Astrocyte (in vitro differentiated cells and primary cell): ENCODE results near the gene RAPGEF4. TPM values are rescaled to one million over a fixed set of nuclear protein-coding genes. Genes with fewer than 3 reads are reported as not detected.
A peak's percentile ranks its signal among the peaks of the same experiment; 100 is the strongest.

Source experiments
- DNase-seq: peaks from one replicate; pipeline ENCODE4 v3.0.0-alpha.2; 2010; ENCODE audit warnings: low read depth
- FAIRE-seq: peaks from 2 replicates; lab custom pipeline; 2011; peaks lifted over from hg19 to GRCh38; lab: Jason Lieb, UNC
- H2AFZ ChIP-seq: 2 replicates; pipeline ENCODE4 v1.6.0; 2012; ENCODE audit warnings: low read depth, low read length, inconsistent platforms
- H3K27ac ChIP-seq: 2 replicates; pipeline ENCODE4 v1.5.1; 2011; ENCODE audit warnings: low read depth, low read length, inconsistent platforms
- H3K27me3 ChIP-seq: 2 replicates; pipeline ENCODE4 v1.6.0; 2011; ENCODE audit warnings: low read length, inconsistent platforms; ENCODE audit not compliant: insufficient read depth
- H3K36me3 ChIP-seq: 2 replicates; pipeline ENCODE4 v1.5.1; 2011; ENCODE audit warnings: low read length, inconsistent platforms; ENCODE audit not compliant: insufficient read depth
- H3K4me1 ChIP-seq: 2 replicates; pipeline ENCODE4 v1.5.1; 2011; ENCODE audit warnings: low read length, inconsistent platforms; ENCODE audit not compliant: insufficient read depth
- H3K4me2 ChIP-seq: 2 replicates; pipeline ENCODE4 v1.6.0; 2012; ENCODE audit warnings: low read length, inconsistent platforms
- H3K4me3 ChIP-seq: 2 replicates; pipeline ENCODE4 v1.5.1; 2011; ENCODE audit warnings: low read depth, mild to moderate bottlenecking, low read length, inconsistent platforms; ENCODE audit not compliant: insufficient read depth
- H3K79me2 ChIP-seq: 2 replicates; pipeline ENCODE4 v1.6.0; 2012; ENCODE audit warnings: mild to moderate bottlenecking, low read length, inconsistent platforms; ENCODE audit not compliant: insufficient read depth
- H3K9ac ChIP-seq: 2 replicates; pipeline ENCODE4 v1.6.0; 2012; ENCODE audit warnings: mild to moderate bottlenecking, low read length, inconsistent platforms
- H3K9me3 ChIP-seq: 2 replicates; pipeline ENCODE4 v1.5.1; 2012; ENCODE audit warnings: low read depth, mild to moderate bottlenecking, low read length, inconsistent platforms; ENCODE audit not compliant: insufficient read depth
- H4K20me1 ChIP-seq: 2 replicates; pipeline ENCODE4 v1.6.0; 2012; ENCODE audit warnings: low read length, inconsistent platforms; ENCODE audit not compliant: insufficient read depth
- H3K27ac Mint-ChIP-seq: one replicate; pipeline ENCODE4 v1.8.0; 2021; ENCODE audit warnings: mild to moderate bottlenecking, mixed read lengths; ENCODE audit not compliant: unreplicated experiment
- H3K27me3 Mint-ChIP-seq: one replicate; pipeline ENCODE4 v1.8.0; 2021; ENCODE audit warnings: low read depth, mixed read lengths; ENCODE audit not compliant: unreplicated experiment
- H3K36me3 Mint-ChIP-seq: one replicate; pipeline ENCODE4 v1.8.0; 2021; ENCODE audit warnings: low read depth, mixed read lengths; ENCODE audit not compliant: unreplicated experiment
- H3K4me1 Mint-ChIP-seq: one replicate; pipeline ENCODE4 v1.8.0; 2021; ENCODE audit warnings: low read depth, mixed read lengths; ENCODE audit not compliant: unreplicated experiment
- H3K4me3 Mint-ChIP-seq: one replicate; pipeline ENCODE4 v1.8.0; 2021; ENCODE audit warnings: mild to moderate bottlenecking, moderate library complexity, mixed read lengths; ENCODE audit not compliant: unreplicated experiment
- H3K9me3 Mint-ChIP-seq: one replicate; pipeline ENCODE4 v1.8.0; 2021; ENCODE audit warnings: mild to moderate bottlenecking, mixed read lengths; ENCODE audit not compliant: unreplicated experiment
- EZH2 ChIP-seq: IDR thresholded peaks from 2 replicates; pipeline ENCODE4 v1.6.1; 2012; ENCODE audit warnings: mild to moderate bottlenecking, low read length, inconsistent platforms; ENCODE audit not compliant: insufficient read depth
- total RNA-seq: library from RNA; stranded (reverse); gene quantifications from 2 replicates; pipeline ENCODE4 v1.2.1, GENCODE V29; 2021
- TF ChIP-seq, protein P1 (sequence below): IDR thresholded peaks from 2 replicates; pipeline ENCODE4 v1.5.1; 2011; ENCODE audit warnings: low read depth, mild to moderate bottlenecking, inconsistent platforms, low read length, moderate library complexity; ENCODE audit not compliant: insufficient read depth

The RAPGEF4 gene
- total RNA-seq, 1 donor from 2014 or later: 1.1 TPM

DNA sequence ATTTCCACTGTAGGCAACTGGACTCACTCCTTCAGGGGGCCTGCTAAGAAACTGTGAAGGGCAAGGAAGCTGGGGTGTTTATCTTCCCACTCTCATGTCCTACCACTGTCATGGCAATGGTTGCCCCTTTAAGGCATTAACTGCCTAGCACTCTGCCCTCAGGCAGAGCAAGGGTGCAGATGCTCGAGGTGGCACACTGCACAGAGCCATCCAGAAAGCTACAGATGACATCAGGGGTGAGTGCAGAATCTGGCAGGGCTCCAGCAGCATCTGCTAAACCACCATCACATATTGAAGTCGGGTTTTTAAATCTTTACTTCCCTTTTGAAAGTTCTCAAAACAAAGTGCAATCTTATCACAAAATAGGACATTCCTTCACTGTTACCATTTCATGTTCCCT lies 75.4 kb downstream of the RAPGEF4 start:
- TF ChIP-seq, protein P1, sequence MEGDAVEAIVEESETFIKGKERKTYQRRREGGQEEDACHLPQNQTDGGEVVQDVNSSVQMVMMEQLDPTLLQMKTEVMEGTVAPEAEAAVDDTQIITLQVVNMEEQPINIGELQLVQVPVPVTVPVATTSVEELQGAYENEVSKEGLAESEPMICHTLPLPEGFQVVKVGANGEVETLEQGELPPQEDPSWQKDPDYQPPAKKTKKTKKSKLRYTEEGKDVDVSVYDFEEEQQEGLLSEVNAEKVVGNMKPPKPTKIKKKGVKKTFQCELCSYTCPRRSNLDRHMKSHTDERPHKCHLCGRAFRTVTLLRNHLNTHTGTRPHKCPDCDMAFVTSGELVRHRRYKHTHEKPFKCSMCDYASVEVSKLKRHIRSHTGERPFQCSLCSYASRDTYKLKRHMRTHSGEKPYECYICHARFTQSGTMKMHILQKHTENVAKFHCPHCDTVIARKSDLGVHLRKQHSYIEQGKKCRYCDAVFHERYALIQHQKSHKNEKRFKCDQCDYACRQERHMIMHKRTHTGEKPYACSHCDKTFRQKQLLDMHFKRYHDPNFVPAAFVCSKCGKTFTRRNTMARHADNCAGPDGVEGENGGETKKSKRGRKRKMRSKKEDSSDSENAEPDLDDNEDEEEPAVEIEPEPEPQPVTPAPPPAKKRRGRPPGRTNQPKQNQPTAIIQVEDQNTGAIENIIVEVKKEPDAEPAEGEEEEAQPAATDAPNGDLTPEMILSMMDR: no peak
- TF ChIP-seq EZH2: no peak
- Mint-ChIP-seq H3K27ac (no peak overlapping the region), H3K27me3 (peaks cover 19% of the 10 kb centered on the region), H3K36me3 (no peaks in the 10 kb centered on the region), H3K9me3 (no peaks in the 10 kb centered on the region), H3K4me1 (no peaks in the 10 kb centered on the region), H3K4me3 (no peak overlapping the region)
- DNase-seq (no peak), FAIRE-seq (no peak)
- Histone ChIP-seq H3K9me3 (no peaks in the 10 kb centered on the region), H3K9ac (no peak overlapping the region), H3K79me2 (no peaks in the 10 kb centered on the region), H3K4me3 (no peak overlapping the region), H3K27me3 (no peaks in the 10 kb centered on the region), H3K4me1 (no peaks in the 10 kb centered on the region), H2AFZ (no peak overlapping the region), H3K4me2 (no peak overlapping the region), H3K27ac (no peak overlapping the region), H4K20me1 (no peaks in the 10 kb centered on the region), H3K36me3 (no peaks in the 10 kb centered on the region)

DNA sequence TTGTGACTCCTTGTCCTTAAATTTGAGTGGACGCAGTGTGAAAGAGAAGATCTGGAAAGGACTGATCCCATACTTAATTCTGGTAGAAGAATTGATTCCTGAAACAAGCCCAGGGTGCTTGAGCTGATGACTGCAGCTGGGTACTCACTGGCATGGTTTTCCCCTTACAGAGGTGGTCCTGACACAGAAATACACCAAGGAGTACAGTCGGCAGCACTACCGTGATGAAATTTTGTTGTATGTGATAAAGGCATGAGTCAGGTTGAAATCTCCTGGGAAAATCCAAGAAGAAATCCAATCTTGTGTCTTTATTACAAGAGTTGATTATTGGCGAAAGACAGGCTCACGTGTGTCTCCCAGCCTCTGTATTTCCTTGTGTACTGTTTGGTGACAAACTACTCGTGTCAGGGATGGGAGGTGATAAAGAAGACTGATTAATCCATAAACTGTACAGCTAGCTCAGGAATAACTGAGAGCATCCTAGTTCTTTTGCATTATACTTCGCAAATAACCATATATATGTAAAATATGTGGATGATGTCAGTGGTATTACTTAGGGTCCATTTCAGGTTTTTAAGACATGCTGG lies 76.6 kb downstream of the RAPGEF4 start:
- H3K79me2 ChIP-seq: no peaks in the 10 kb centered on the region
- Mint-ChIP-seq H3K36me3 (no peaks in the 10 kb centered on the region), H3K4me3 (no peak overlapping the region), H3K27me3 (peaks cover 19% of the 10 kb centered on the region), H3K9me3 (no peaks in the 10 kb centered on the region), H3K27ac (no peak overlapping the region), H3K4me1 (no peaks in the 10 kb centered on the region)
- H3K9ac ChIP-seq: no peak overlapping the region
- H3K27me3 ChIP-seq: no peaks in the 10 kb centered on the region
- H4K20me1 ChIP-seq: no peaks in the 10 kb centered on the region
- no peak overlapping the region for H3K4me2 ChIP-seq
- DNase-seq (no peak), FAIRE-seq (no peak)
- no peak overlapping the region for H3K4me3 ChIP-seq
- H3K27ac ChIP-seq: no peak overlapping the region
- H3K36me3 ChIP-seq: no peaks in the 10 kb centered on the region
- H2AFZ ChIP-seq: no peak overlapping the region
- TF ChIP-seq, protein P1: no peak
- TF ChIP-seq EZH2: no peak
- no peaks in the 10 kb centered on the region for H3K9me3 ChIP-seq
- no peaks in the 10 kb centered on the region for H3K4me1 ChIP-seq

DNA sequence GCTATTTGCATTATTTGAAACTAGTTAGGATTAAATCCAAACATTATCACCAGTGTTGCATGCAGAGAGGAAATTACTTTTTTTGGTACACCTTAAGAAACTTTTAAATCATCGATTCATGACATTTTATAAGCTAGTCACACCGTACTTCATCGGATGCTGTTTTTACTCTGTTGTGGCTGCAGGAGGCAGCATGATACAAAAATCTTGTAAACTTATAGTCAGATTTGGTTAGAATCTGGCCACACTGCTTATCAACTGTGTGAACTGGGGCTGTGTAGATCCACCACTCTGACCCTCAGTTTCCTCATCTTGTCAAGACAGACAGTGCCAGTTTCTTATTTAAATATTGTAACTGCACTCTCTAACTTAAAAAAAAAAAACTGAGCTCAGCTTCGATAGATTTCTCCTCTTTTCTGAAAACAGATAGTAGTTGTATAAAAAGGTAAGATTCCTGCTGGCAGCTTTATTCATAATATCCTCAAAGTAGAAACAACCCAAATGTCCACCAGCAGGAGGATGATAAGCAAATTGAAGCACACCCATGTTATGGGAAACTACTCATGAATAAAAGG lies 77.8 kb downstream of the RAPGEF4 start:
- Histone ChIP-seq H3K79me2 (no peaks in the 10 kb centered on the region), H3K27me3 (no peaks in the 10 kb centered on the region), H3K4me3 (no peak overlapping the region), H3K9ac (no peak overlapping the region), H3K4me1 (no peaks in the 10 kb centered on the region), H3K4me2 (no peak overlapping the region), H4K20me1 (no peaks in the 10 kb centered on the region), H3K27ac (no peak overlapping the region), H3K36me3 (no peaks in the 10 kb centered on the region), H3K9me3 (no peaks in the 10 kb centered on the region), H2AFZ (no peak overlapping the region)
- no peak overlapping the region for H3K4me3 Mint-ChIP-seq
- DNase-seq (no peak), FAIRE-seq (peak; percentile 73)
- H3K27me3 Mint-ChIP-seq: peaks cover 19% of the 10 kb centered on the region
- no peaks in the 10 kb centered on the region for H3K4me1 Mint-ChIP-seq
- no peak overlapping the region for H3K27ac Mint-ChIP-seq
- no peaks in the 10 kb centered on the region for H3K9me3 Mint-ChIP-seq
- no peak for TF ChIP-seq EZH2
- TF ChIP-seq, protein P1: peak; percentile 51
- no peaks in the 10 kb centered on the region for H3K36me3 Mint-ChIP-seq
